ENCODE results near the gene SUN3. TPM values are rescaled to one million over a fixed set of nuclear protein-coding genes. Genes with fewer than 3 reads are reported as not detected.
A peak's percentile ranks its signal among the peaks of the same experiment; 100 is the strongest.

The SUN3 gene
- total and polyA plus RNA-seq, 4 experiments from 2014 or later, result 0.56 TPM; not detected in 3

GRCh38 chr7:47970761-47971160 is 58.1 kb downstream of the SUN3 start:
- Histone ChIP-seq H3K9me3 (ENCODE audit: control insufficient read depth in 1 of 2, low read length in 2 of 2) (no peaks in the 10 kb centered on the region), H3K4me3 (ENCODE audit: low read length in 2 of 2) (no peak overlapping the region), H3K4me1 (ENCODE audit: insufficient read depth, low read length) (no peaks in the 10 kb centered on the region), H3K27me3 (ENCODE audit: insufficient read depth, low read length) (no peaks in the 10 kb centered on the region), H3K36me3 (ENCODE audit: insufficient read depth, low read length) (peaks cover 70% of the 10 kb centered on the region), H3K27ac (ENCODE audit: low read depth, low read length) (no peak overlapping the region)
- H3K27ac Mint-ChIP-seq, result peak overlapping the region in 1 of 7 donors; percentile 48
- peaks cover 71 to 85% of the 10 kb centered on the region in 2 donors for H3K36me3 Mint-ChIP-seq
- ChIA-PET CTCF (ENCODE audit: partially characterized antibody) (interaction anchor here (0.7 to 2.3 kb wide), 4 partner anchors 17 to 36 kb away, joined by 3 to 8 read pairs (median 3); no protein-coding TSS in a partner anchor), POLR2A (ENCODE audit: partially characterized antibody) (interaction anchor here (0.7 to 1.3 kb wide), 2 partner anchors 12 to 20 kb away, joined by 3 read pairs; no protein-coding TSS in a partner anchor)
- intact Hi-C loops (cut with micrococcal nuclease), result no loop called here
- peaks cover 0 to 1% (median 0%) of the 10 kb centered on the region in 8 donors for H3K9me3 Mint-ChIP-seq
- no peak for DNase-seq
- no peak overlapping the region for H3K4me3 Mint-ChIP-seq
- peaks cover 18 to 32% (median 23%) of the 10 kb centered on the region in 4 donors for H3K4me1 Mint-ChIP-seq
- no peaks in the 10 kb centered on the region for H3K27me3 Mint-ChIP-seq

GRCh38 chr7:47968847-47969774 is 59.8 kb downstream of the SUN3 start:
- Mint-ChIP-seq H3K27ac (peak overlapping the region; percentile 8 to 87 (median 67)), H3K4me1 (peaks cover 14 to 27% (median 20%) of the 10 kb centered on the region in 4 donors), H3K27me3 (no peaks in the 10 kb centered on the region), H3K36me3 (peaks cover 80 to 91% of the 10 kb centered on the region in 2 donors), H3K4me3 (no peak overlapping the region), H3K9me3 (peaks cover 0 to 1% (median 0%) of the 10 kb centered on the region in 8 donors)
- Histone ChIP-seq H3K27ac (ENCODE audit: low read depth, low read length) (no peak overlapping the region), H3K4me3 (ENCODE audit: low read length in 2 of 2) (no peak overlapping the region), H3K27me3 (ENCODE audit: insufficient read depth, low read length) (no peaks in the 10 kb centered on the region), H3K9me3 (ENCODE audit: control insufficient read depth in 1 of 2, low read length in 2 of 2) (no peaks in the 10 kb centered on the region), H3K36me3 (ENCODE audit: insufficient read depth, low read length) (peaks cover 71% of the 10 kb centered on the region), H3K4me1 (ENCODE audit: insufficient read depth, low read length) (no peaks in the 10 kb centered on the region)
- peak; percentile 20 to 60 (median 37) for DNase-seq
- intact Hi-C loops (cut with micrococcal nuclease), result no loop called here
- ChIA-PET CTCF (ENCODE audit: partially characterized antibody) (interaction anchor here (0.5 to 2.1 kb wide), 9 partner anchors 9 to 150 kb away, joined by 3 to 10 read pairs (median 3); no protein-coding TSS in a partner anchor), POLR2A (ENCODE audit: partially characterized antibody) (interaction anchor here (1.0 kb wide), 1 partner anchor 22 kb away, joined by 3 read pairs; no protein-coding TSS in a partner anchor)

DNA sequence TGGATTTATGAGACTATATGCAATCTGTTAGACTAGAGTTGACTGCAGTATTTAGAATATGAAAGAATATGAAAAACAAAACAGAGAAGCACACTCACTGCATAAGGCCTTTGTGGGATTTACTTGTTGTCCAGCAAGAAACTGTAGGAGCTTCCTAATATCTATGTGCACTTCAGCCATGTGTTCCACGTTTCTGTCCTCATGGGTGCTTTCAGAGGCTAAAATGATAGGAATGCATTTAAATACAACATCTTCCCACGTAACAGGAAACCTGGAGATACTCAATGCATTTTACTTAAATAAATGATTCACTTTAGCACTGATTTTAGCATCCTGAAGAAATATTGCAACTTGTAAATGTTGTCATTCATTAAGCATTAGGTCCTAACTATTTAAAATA is 61.2 kb downstream of the SUN3 start:
- Mint-ChIP-seq H3K27me3 (no peaks in the 10 kb centered on the region), H3K27ac (no peak overlapping the region), H3K4me1 (peaks cover 13 to 21% (median 18%) of the 10 kb centered on the region in 4 donors), H3K4me3 (no peak overlapping the region), H3K9me3 (peaks cover 0 to 1% (median 0%) of the 10 kb centered on the region in 8 donors), H3K36me3 (peaks cover 75 to 89% of the 10 kb centered on the region in 2 donors)
- no peak overlapping the region for H3K27ac ChIP-seq (ENCODE audit: low read depth, low read length)
- no peaks in the 10 kb centered on the region for H3K27me3 ChIP-seq (ENCODE audit: insufficient read depth, low read length)
- H3K9me3 ChIP-seq (ENCODE audit: control insufficient read depth in 1 of 2, low read length in 2 of 2), result no peaks in the 10 kb centered on the region
- intact Hi-C loops (cut with micrococcal nuclease), result no loop called here
- peaks cover 70% of the 10 kb centered on the region for H3K36me3 ChIP-seq (ENCODE audit: insufficient read depth, low read length)
- no peak overlapping the region for H3K4me3 ChIP-seq (ENCODE audit: low read length in 2 of 2)
- ChIA-PET POLR2A (ENCODE audit: partially characterized antibody) (no interaction called here), CTCF (ENCODE audit: partially characterized antibody) (interaction anchor here (0.7 to 1.2 kb wide), 3 partner anchors 23 to 143 kb away, joined by 3 to 4 read pairs (median 3); no protein-coding TSS in a partner anchor)
- DNase-seq, result no peak
- H3K4me1 ChIP-seq (ENCODE audit: insufficient read depth, low read length), result no peaks in the 10 kb centered on the region

- intact Hi-C loops (cut with micrococcal nuclease), result no loop called here
- Mint-ChIP-seq H3K4me3 (no peak overlapping the region), H3K27me3 (no peaks in the 10 kb centered on the region), H3K4me1 (peaks cover 12 to 21% (median 17%) of the 10 kb centered on the region in 4 donors), H3K9me3 (peaks cover 0 to 1% (median 0%) of the 10 kb centered on the region in 8 donors), H3K36me3 (peaks cover 74 to 91% of the 10 kb centered on the region in 2 donors), H3K27ac (peak overlapping the region in 4 of 7 donors; percentile 3 to 86 (median 60))
- Histone ChIP-seq H3K4me1 (ENCODE audit: insufficient read depth, low read length) (no peaks in the 10 kb centered on the region), H3K36me3 (ENCODE audit: insufficient read depth, low read length) (peaks cover 73% of the 10 kb centered on the region), H3K27me3 (ENCODE audit: insufficient read depth, low read length) (no peaks in the 10 kb centered on the region), H3K27ac (ENCODE audit: low read depth, low read length) (no peak overlapping the region), H3K9me3 (ENCODE audit: control insufficient read depth in 1 of 2, low read length in 2 of 2) (no peaks in the 10 kb centered on the region), H3K4me3 (ENCODE audit: low read length in 2 of 2) (no peak overlapping the region)
- no peak for DNase-seq
- ChIA-PET CTCF (ENCODE audit: partially characterized antibody) (interaction anchor here (0.9 to 1.2 kb wide), 2 partner anchors 22 to 144 kb away, joined by 3 to 4 read pairs; no protein-coding TSS in a partner anchor), POLR2A (ENCODE audit: partially characterized antibody) (no interaction called here)
Observed at GRCh38 chr7:47967123-47967522, 61.8 kb downstream of the SUN3 start.

- intact Hi-C loops (cut with micrococcal nuclease), result no loop called here
- H3K36me3 ChIP-seq (ENCODE audit: insufficient read depth, low read length), result peaks cover 76% of the 10 kb centered on the region
- no peak overlapping the region for H3K4me3 ChIP-seq (ENCODE audit: low read length in 2 of 2)
- H3K27ac ChIP-seq (ENCODE audit: low read depth, low read length), result no peak overlapping the region
- H3K4me1 ChIP-seq (ENCODE audit: insufficient read depth, low read length), result no peaks in the 10 kb centered on the region
- Mint-ChIP-seq H3K9me3 (peaks cover 0 to 1% (median 0%) of the 10 kb centered on the region in 8 donors), H3K36me3 (peaks cover 77 to 92% of the 10 kb centered on the region in 2 donors), H3K4me1 (peaks cover 6 to 21% (median 15%) of the 10 kb centered on the region in 4 donors), H3K27ac (no peak overlapping the region), H3K27me3 (no peaks in the 10 kb centered on the region), H3K4me3 (no peak overlapping the region)
- H3K9me3 ChIP-seq (ENCODE audit: control insufficient read depth in 1 of 2, low read length in 2 of 2), result no peaks in the 10 kb centered on the region
- POLR2A ChIA-PET (ENCODE audit: partially characterized antibody), result no interaction called here
- no peak for DNase-seq
- CTCF ChIA-PET (ENCODE audit: partially characterized antibody), result interaction anchor here (1.0 to 3.1 kb wide), 2 partner anchors 13 to 26 kb away, joined by 3 to 11 read pairs; no protein-coding TSS in a partner anchor
- H3K27me3 ChIP-seq (ENCODE audit: insufficient read depth, low read length), result no peaks in the 10 kb centered on the region
Observed at GRCh38 chr7:47965456-47965855, 63.5 kb downstream of the SUN3 start.

DNA sequence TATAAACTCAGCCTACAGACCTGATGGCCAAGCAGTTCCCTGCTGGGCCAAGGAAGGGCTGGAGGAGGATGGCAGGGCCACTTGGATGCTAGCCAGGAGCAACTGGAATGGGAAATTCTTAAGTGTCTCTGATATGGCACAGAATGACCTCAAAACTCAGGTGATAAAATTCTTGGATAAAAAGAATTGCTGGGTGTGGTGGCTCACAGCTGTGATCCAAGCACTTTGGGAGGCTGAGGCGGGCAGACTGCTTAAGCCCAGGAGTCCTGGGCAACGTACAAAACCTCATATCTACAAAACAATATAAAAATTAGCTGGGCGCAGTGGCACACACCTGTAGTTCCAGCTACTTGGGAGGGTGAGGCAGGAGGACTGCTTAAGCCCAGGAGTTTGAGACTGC is 66.6 kb downstream of the SUN3 start:
- CTCF ChIA-PET (ENCODE audit: partially characterized antibody), result interaction anchor here (2.4 kb wide), 1 partner anchor 17 kb away, joined by 8 read pairs; no protein-coding TSS in a partner anchor
- no peak for DNase-seq
- intact Hi-C loops (cut with micrococcal nuclease), result no loop called here
- no peaks in the 10 kb centered on the region for H3K27me3 Mint-ChIP-seq
- Histone ChIP-seq H3K4me3 (ENCODE audit: low read length in 2 of 2) (no peak overlapping the region), H3K27ac (ENCODE audit: low read depth, low read length) (no peak overlapping the region), H3K9me3 (ENCODE audit: control insufficient read depth in 1 of 2, low read length in 2 of 2) (no peaks in the 10 kb centered on the region), H3K36me3 (ENCODE audit: insufficient read depth, low read length) (peaks cover 53% of the 10 kb centered on the region), H3K27me3 (ENCODE audit: insufficient read depth, low read length) (no peaks in the 10 kb centered on the region), H3K4me1 (ENCODE audit: insufficient read depth, low read length) (no peaks in the 10 kb centered on the region)
- peak overlapping the region in 1 of 7 donors; percentile 29 for H3K27ac Mint-ChIP-seq
- no peaks in the 10 kb centered on the region for H3K9me3 Mint-ChIP-seq
- peaks cover 64 to 73% of the 10 kb centered on the region in 2 donors for H3K36me3 Mint-ChIP-seq
- H3K4me3 Mint-ChIP-seq, result no peak overlapping the region
- H3K4me1 Mint-ChIP-seq, result peaks cover 0 to 16% (median 1%) of the 10 kb centered on the region in 4 donors
- POLR2A ChIA-PET (ENCODE audit: partially characterized antibody), result no interaction called here

- H3K27ac ChIP-seq (ENCODE audit: low read depth, low read length), result no peak overlapping the region
- H3K9me3 Mint-ChIP-seq, result no peaks in the 10 kb centered on the region
- DNase-seq, result no peak
- H3K36me3 ChIP-seq (ENCODE audit: insufficient read depth, low read length), result peaks cover 3% of the 10 kb centered on the region
- H3K4me1 ChIP-seq (ENCODE audit: insufficient read depth, low read length), result no peaks in the 10 kb centered on the region
- CTCF ChIA-PET (ENCODE audit: partially characterized antibody), result interaction anchor here (1.0 kb wide), 1 partner anchor 34 kb away, joined by 3 read pairs; no protein-coding TSS in a partner anchor
- H3K27ac Mint-ChIP-seq, result no peak overlapping the region
- no peaks in the 10 kb centered on the region for H3K27me3 Mint-ChIP-seq
- H3K9me3 ChIP-seq (ENCODE audit: control insufficient read depth in 1 of 2, low read length in 2 of 2), result no peaks in the 10 kb centered on the region
- intact Hi-C loops (cut with micrococcal nuclease), result no loop called here
- POLR2A ChIA-PET (ENCODE audit: partially characterized antibody), result no interaction called here
- peaks cover 30 to 56% of the 10 kb centered on the region in 2 donors for H3K36me3 Mint-ChIP-seq
- H3K4me3 Mint-ChIP-seq, result no peak overlapping the region
- no peak overlapping the region for H3K4me3 ChIP-seq (ENCODE audit: low read length in 2 of 2)
- peaks cover 0 to 8% (median 3%) of the 10 kb centered on the region in 4 donors for H3K4me1 Mint-ChIP-seq
- no peaks in the 10 kb centered on the region for H3K27me3 ChIP-seq (ENCODE audit: insufficient read depth, low read length)
Observed at GRCh38 chr7:47957156-47957555, 71.8 kb downstream of the SUN3 start.
